Measurements from ENCODE around the gene SYT1. TPM values are rescaled to one million over a fixed set of nuclear protein-coding genes. Genes with fewer than 3 reads are reported as not detected.

SYT1 gene
- total and polyA plus RNA-seq, 2 experiments from 2014 or later: 48.7 to 51.7 TPM

GRCh38 chr12:79380402-79380801 is 515.8 kb downstream of the SYT1 start (continued):
- TF ChIP-seq ZNF462 (CRISPR knock-in tag; IDR thresholded peaks at IDR 0.05) (no peak), ZNF114 (CRISPR knock-in tag; IDR thresholded peaks at IDR 0.05) (no peak), STAT1 (IDR thresholded peaks at IDR 0.05; ENCODE audit: unreplicated experiment) (no peak), NANOG (IDR thresholded peaks at IDR 0.05; ENCODE audit: borderline replicate concordance) (no peak)

- Mint-ChIP-seq H3K27me3 (ENCODE audit: insufficient read depth, low read depth, poor library complexity) (peaks cover 2% of the 10 kb centered on the region), H3K4me1 (peaks cover 60% of the 10 kb centered on the region), H3K36me3 (ENCODE audit: low read depth) (no peaks in the 10 kb centered on the region), H3K9me3 (no peaks in the 10 kb centered on the region), H3K4me3 (peak overlapping the region; percentile 53), H3K27ac (peak overlapping the region; percentile 32)
- H3K4me2 ChIP-seq: peak overlapping the region; percentile 62
- H3K79me2 ChIP-seq (replicated peaks; ENCODE audit: insufficient read depth): no peaks in the 10 kb centered on the region
- no peaks in the 10 kb centered on the region for H3K9me2 ChIP-seq (ENCODE audit: insufficient read depth)
- no peaks in the 10 kb centered on the region for H3F3A ChIP-seq (replicated peaks; ENCODE audit: low read depth)
- H3K4me3 ChIP-seq: peak overlapping the region; percentile 26
- no peak overlapping the region for H2AFZ ChIP-seq
- DNase-seq (ENCODE audit: low spot score) (peak; percentile 45), ATAC-seq (peak; percentile 90)
- no peak for TF ChIP-seq EZH2phosphoT487 (IDR thresholded peaks at IDR 0.05; ENCODE audit: unreplicated experiment)
- TF ChIP-seq NANOG (IDR thresholded peaks at IDR 0.05; ENCODE audit: borderline replicate concordance): peak; percentile 75; the same call in 1 of the 2 replicates
- TF ChIP-seq ZNF462 (CRISPR knock-in tag; IDR thresholded peaks at IDR 0.05): no peak
- no peaks in the 10 kb centered on the region for H3K36me3 ChIP-seq (ENCODE audit: insufficient read depth)
- peaks cover 62% of the 10 kb centered on the region for H3K4me1 ChIP-seq (ENCODE audit: insufficient read depth)
- no peaks in the 10 kb centered on the region for H3K27me3 ChIP-seq (ENCODE audit: insufficient read depth)
- H3K27ac ChIP-seq (ENCODE audit: low read depth): peak overlapping the region; percentile 5; the same call in 1 of the 2 replicates
- no peaks in the 10 kb centered on the region for H4K20me1 ChIP-seq (replicated peaks; ENCODE audit: insufficient read depth)
Measured at GRCh38 chr12:79381248-79382208, 517.0 kb downstream of the SYT1 start.
